GM12878 (cell line): ENCODE results near the gene ZNF511. TPM values are rescaled to one million over a fixed set of nuclear protein-coding genes. Genes with fewer than 3 reads are reported as not detected.

ENCODE experiments used
- ATAC-seq: fragments of 200-7000 bp; cut with Tn5 transposase; 3 replicates; pipeline ENCODE4 v1.9.1; 2020; ENCODE audit warnings: mild to moderate bottlenecking, moderate library complexity
- Bru-seq: library from RNA; stranded (reverse); fragments of 400-500 nt; gene quantifications from one replicate; lab custom pipeline; 2021; lab: Mats Ljungman, UMichigan
- BruChase-seq, 2 experiments: library from RNA; stranded (reverse); fragments of 400-500 nt; gene quantifications; one replicate each; lab custom pipeline; 2021; lab: Mats Ljungman, UMichigan
- BruUV-seq: library from RNA; stranded (reverse); fragments of 400-500 nt; replicated peaks from 2 replicates; lab custom pipeline; 2021; lab: Mats Ljungman, UMichigan
- CTCF ChIA-PET: fragments of 300-600 bp; sonication (Branson Sonifier 250); formaldehyde crosslinking; extraction: SDS; loops from one replicate; lab custom pipeline; 2021; ENCODE audit warnings: inconsistent platforms; lab: Yijun Ruan, JAX
- POLR2A ChIA-PET: fragments of 350-600 bp; formaldehyde crosslinking; extraction: SDS; loops from one replicate; lab custom pipeline; 2021; ENCODE audit warnings: inconsistent platforms; lab: Charles Lee
- RAD21 ChIA-PET: fragments of 300-600 bp; sonication (Branson Sonifier 250); formaldehyde crosslinking; loops from one replicate; lab custom pipeline; 2023; ENCODE audit warnings: antibody characterized with exemption; ENCODE audit not compliant: unreplicated experiment; lab: Charles Lee
- SMC1A ChIA-PET: fragments of 300-600 bp; sonication (Branson Sonifier 250); formaldehyde crosslinking; loops from one replicate; lab custom pipeline; 2023; ENCODE audit not compliant: unreplicated experiment, uncharacterized antibody; lab: Charles Lee
- DNase-seq: peaks from one replicate; pipeline ENCODE4 v3.0.0-alpha.2; 2011; ENCODE audit warnings: low read depth, low spot score
- FAIRE-seq: peaks from 3 replicates; lab custom pipeline; 2011; peaks lifted over from hg19 to GRCh38; lab: Jason Lieb, UNC
- H2AFZ ChIP-seq: 2 replicates; pipeline ENCODE4 v1.6.0; 2011; ENCODE audit warnings: low read depth, low read length, control low read depth; ENCODE audit not compliant: control insufficient read depth
- H3K27ac ChIP-seq: 2 replicates; pipeline ENCODE4 v1.5.1; 2011; ENCODE audit warnings: control low read depth; ENCODE audit not compliant: control insufficient read depth, insufficient read depth
- H3K27me3 ChIP-seq, 2 experiments: replicated peaks in 1 of 2; 2 replicates each; pipeline versions ENCODE4 v1.6.0 to v1.6.1; 2011; ENCODE audit warnings: low read length in 1 of 2; ENCODE audit not compliant: control insufficient read depth in 2 of 2, insufficient read depth in 2 of 2
- H3K36me3 ChIP-seq, 2 experiments: 2 replicates each; pipeline ENCODE4 v1.5.1; 2011; ENCODE audit warnings: low read length in 1 of 2; ENCODE audit not compliant: control insufficient read depth in 2 of 2, insufficient read depth in 2 of 2
- H3K4me1 ChIP-seq: 2 replicates; pipeline ENCODE4 v1.6.1; 2011; ENCODE audit warnings: mild to moderate bottlenecking, low read length, moderate library complexity, mixed read lengths; ENCODE audit not compliant: control insufficient read depth, insufficient read depth
- H3K4me2 ChIP-seq: 2 replicates; pipeline ENCODE4 v1.6.0; 2011; ENCODE audit warnings: control low read depth; ENCODE audit not compliant: control insufficient read depth, insufficient read depth
- H3K4me3 ChIP-seq: fragments of 200-600 bp; sonication (generic); 2 replicates; pipeline ENCODE4 v1.5.1; 2016
- H3K79me2 ChIP-seq: 2 replicates; pipeline ENCODE4 v1.6.0; 2011; ENCODE audit warnings: low read length; ENCODE audit not compliant: control insufficient read depth, insufficient read depth
- H3K9ac ChIP-seq: 2 replicates; pipeline ENCODE4 v1.8.0; 2011; ENCODE audit warnings: low read length, control low read depth, mixed read lengths; ENCODE audit not compliant: control insufficient read depth, insufficient read depth
- H3K9me3 ChIP-seq: replicated peaks from 3 replicates; pipeline ENCODE4 v1.5.1; 2011; ENCODE audit warnings: mild to moderate bottlenecking, low read length; ENCODE audit not compliant: control insufficient read depth, insufficient read depth
- H4K20me1 ChIP-seq: 2 replicates; pipeline ENCODE4 v1.6.0; 2011; ENCODE audit not compliant: control insufficient read depth, insufficient read depth
- HDAC6 ChIP-seq: fragments of 200-600 bp; sonication (generic); IDR thresholded peaks from one replicate; pipeline ENCODE4 v1.8.0; 2017; ENCODE audit warnings: antibody characterized with exemption; ENCODE audit not compliant: unreplicated experiment
- IRF4 ChIP-seq: IDR thresholded peaks from 2 replicates; pipeline ENCODE4 v1.6.1; 2011; ENCODE audit warnings: low read depth, low read length
- NR2C1 ChIP-seq: fragments of 450-650 bp; IDR thresholded peaks from 2 replicates; pipeline ENCODE4 v1.6.1; 2017; ENCODE audit warnings: antibody characterized with exemption, mild to moderate bottlenecking, moderate library complexity
- WGBS: methylation state at CpG from one replicate; pipeline ENCODE4 v1.1.6; 2016; ENCODE audit warnings: low lambda C conversion rate; ENCODE audit not compliant: insufficient replicate concordance, insufficient coverage; ENCODE audit errors: missing lambda C conversion rate; 5-methylcytosine and 5-hydroxymethylcytosine counted together
- in situ Hi-C: fragments of 300-500 bp; cut with MboI; formaldehyde crosslinking; loops from 9 replicates; pipeline ENCODE4 v1.14.3; 2018; ENCODE audit warnings: mixed read lengths
- intact Hi-C: fragments of 100-400 bp; cut with micrococcal nuclease; formaldehyde crosslinking; loops from one replicate; pipeline ENCODE4 v1.14.2; 2022; ENCODE audit not compliant: unreplicated experiment
- long read RNA-seq, 2 experiments: library from polyadenylated mRNA; unstranded; transcript quantifications; one replicate each; pipeline ENCODE4 v2.0.0, GENCODE V29; 2019 to 2020
- polyA minus RNA-seq, 3 experiments: library from RNA; depleted of rRNA, polyadenylated mRNA; stranded (reverse); fragments of >200 nt; gene quantifications; 2 replicates each; pipeline ENCODE4 v1.2.3, GENCODE V29; 2011
- polyA plus RNA-seq, 11 experiments: library from polyadenylated mRNA; depleted of rRNA in 4 of 11; unstranded in 6 of 11; stranded (reverse) in 5 of 11; fragments of >200 nt; fragmentation: Nextera tagmentation in 4 of 11; fragmentation: Illumina TruSeq in 1 of 11; extraction: Ambion mirVana in 4 of 11; extraction: Trizol in 1 of 11; gene quantifications; 1 replicate in 1 of 11; 2 replicates in 10 of 11; pipeline versions ENCODE4 v1.2.1 to v1.2.3, GENCODE V29; 2011 to 2016; ENCODE audit warnings: inconsistent platforms in 2 of 11, missing spikeins in 2 of 11, low read depth in 1 of 11
- total RNA-seq, 4 experiments: library from RNA; depleted of rRNA in 3 of 4; stranded (reverse); fragments of >200 nt in 3 of 4; fragmentation: Illumina TruSeq in 1 of 4; extraction: Trizol in 1 of 4; gene quantifications; 2 replicates each; pipeline versions ENCODE4 v1.2.1 to v1.2.3, GENCODE V29; 2013 to 2021
- TF ChIP-seq, protein P1 (sequence below): fragments of 450-650 bp; IDR thresholded peaks from 2 replicates; pipeline ENCODE4 v1.6.1; 2016; ENCODE audit warnings: mild to moderate bottlenecking
- TF ChIP-seq, protein P2 (sequence below): fragments of 450-650 bp; IDR thresholded peaks from 2 replicates; pipeline ENCODE4 v1.6.1; 2017; ENCODE audit warnings: low read depth, mild to moderate bottlenecking, moderate library complexity
- TF ChIP-seq, protein P3 (sequence below): fragments of 450-650 bp; IDR thresholded peaks from 2 replicates; pipeline ENCODE4 v1.6.1; 2016; ENCODE audit warnings: mild to moderate bottlenecking, moderate library complexity, borderline replicate concordance

ZNF511 gene
- 9.7 and 10.0 TPM in 2 replicates for total RNA-seq (2013; cell fraction: nucleolus; rRNA removed)
- total RNA-seq (2014; rRNA removed) (21.0 and 21.3 TPM in 2 replicates), total RNA-seq (2014; rRNA removed; fragmentation: Illumina TruSeq; extraction: Trizol) (29.8 and 30.3 TPM in 2 replicates), total RNA-seq (2021) (50.3 and 57.1 TPM in 2 replicates), polyA plus RNA-seq (2011; rRNA removed) (24.8 and 32.1 TPM in 2 replicates), polyA plus RNA-seq (2014; fragmentation: Illumina TruSeq; extraction: Trizol) (12.0 and 31.8 TPM in 2 replicates), polyA plus RNA-seq (2014; fragmentation: Nextera tagmentation; extraction: Ambion mirVana) (1 to 10 TPM in 1 of 2 experiments, under 1 TPM in 1; 0.58 to 6.0 TPM), polyA plus RNA-seq (2014; rRNA removed) (49.0 and 54.9 TPM in 2 replicates), polyA plus RNA-seq (2016; fragmentation: Nextera tagmentation; extraction: Ambion mirVana) (100 to 1,000 TPM; 110 TPM), polyA minus RNA-seq (2011; rRNA and poly(A)+ RNA removed) (22.6 and 25.5 TPM in 2 replicates), Bru-seq, nascent RNA (percentile 64 among the genes with signal in this experiment), BruChase-seq, experiment 1, labeled RNA remaining after a 6-hour chase (percentile 74 among the genes with signal in this experiment), BruChase-seq, experiment 2, labeled RNA remaining after a 2-hour chase (percentile 71 among the genes with signal in this experiment)
- polyA plus RNA-seq (2011; ENCODE audit: low read depth): 17.8 TPM
- polyA plus RNA-seq (2011; cell fraction: cytosol; rRNA removed): 24.5 and 38.8 TPM in 2 replicates
- 38.0 and 47.4 TPM in 2 replicates for polyA plus RNA-seq (2011; cell fraction: nucleus; rRNA removed)
- 23.5 and 30.3 TPM in 2 replicates for polyA plus RNA-seq (2012)
- 10.1 and 12.4 TPM in 2 replicates for polyA minus RNA-seq (2011; cell fraction: cytosol; rRNA and poly(A)+ RNA removed)
- polyA minus RNA-seq (2011; cell fraction: nucleus; rRNA and poly(A)+ RNA removed): 5.6 and 10.1 TPM in 2 replicates
- long read RNA-seq, experiment 1, transcript ZNF511-202 (6 exons, 1,520 nt): major isoform, 36 of 44 reads
- long read RNA-seq, experiment 1, partial matches to known transcripts: 0 of 44 reads
- long read RNA-seq, experiment 1, other reads (novel, unspliced or antisense): 8 of 44 reads
- long read RNA-seq, experiment 2, transcript ZNF511-202 (6 exons, 1,520 nt): major isoform, 7 of 11 reads
- long read RNA-seq, experiment 2, partial matches to known transcripts: 2 of 11 reads
- long read RNA-seq, experiment 2, other reads (novel, unspliced or antisense): 2 of 11 reads

DNA sequence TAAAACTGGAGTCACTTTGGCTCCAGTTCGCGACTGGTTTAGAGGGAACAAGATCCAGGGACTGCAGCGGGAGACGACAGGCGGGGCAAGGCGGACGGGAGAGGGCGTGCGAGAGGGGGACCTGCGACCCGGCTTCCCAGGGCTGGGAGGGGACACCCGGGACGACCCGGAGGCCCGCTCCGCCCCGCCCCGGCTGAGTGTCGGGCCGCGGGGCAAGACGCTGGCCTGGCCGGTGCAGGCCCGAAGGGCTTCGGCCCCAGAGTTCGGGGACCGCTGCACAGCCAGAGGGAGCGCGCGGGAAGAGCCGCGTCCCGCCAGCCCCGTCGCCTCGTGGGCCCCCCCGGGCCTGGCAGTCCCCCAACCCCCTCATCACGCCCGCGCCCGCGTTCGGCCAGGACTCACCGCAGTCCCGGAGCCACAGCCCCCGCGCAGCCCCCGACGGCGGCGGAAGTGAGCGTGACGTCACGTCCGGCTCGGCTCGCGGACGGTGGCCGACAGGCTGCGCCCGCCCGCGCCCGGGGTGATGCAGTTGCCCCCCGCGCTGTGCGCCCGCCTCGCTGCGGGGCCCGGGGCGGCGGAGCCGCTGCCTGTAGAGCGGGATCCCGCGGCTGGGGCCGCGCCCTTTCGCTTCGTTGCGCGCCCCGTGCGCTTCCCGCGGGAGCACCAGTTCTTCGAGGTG is at the start of gene ZNF511, which contains the start of gene TUBGCP2:
Gene ZNF511, plus strand, starts transcription at position 494 of the 679 bp plus-strand sequence. Its CDS starts 30 bp downstream, at position 524.
Gene TUBGCP2, minus strand, starts transcription at position 452 of the 679 bp plus-strand sequence. CDS start 5,931 bp downstream, outside the sequence.
- intact Hi-C loops: loop anchor here (2.0 to 5.0 kb wide), 2 partner anchors 34 to 84 kb away; partner anchors contain the start of gene MTG1
- peaks cover 19% of the 10 kb centered on the region for H3K4me1 ChIP-seq
- BruUV-seq: TSS peak; percentile 62
- H2AFZ ChIP-seq: peak within 1 kb of the TSS; percentile 79
- no peaks in the 10 kb centered on the region for H3K27me3 ChIP-seq
- no peaks in the 10 kb centered on the region for H3K9me3 ChIP-seq
- in situ Hi-C loops: loop anchor here (5.0 kb wide), 1 partner anchor 166 kb away; no protein-coding TSS in a partner anchor
- H3K4me2 ChIP-seq: peak within 1 kb of the TSS; percentile 97
- ChIA-PET RAD21 (interaction anchor here (1.1 to 1.3 kb wide), 2 partner anchors 34 to 79 kb away, joined by 3 to 4 read pairs; no protein-coding TSS in a partner anchor), SMC1A (interaction anchor here (0.9 to 1.7 kb wide), 2 partner anchors 47 to 165 kb away, joined by 3 to 7 read pairs; no protein-coding TSS in a partner anchor), CTCF (interaction anchor here (0.8 to 2.9 kb wide), 9 partner anchors 10 to 189 kb away, joined by 3 to 15 read pairs (median 5); partner anchors contain the start of gene ADAM8), POLR2A (no interaction called here)
- peak within 1 kb of the TSS; percentile 95 for H3K27ac ChIP-seq
- no peaks in the 10 kb centered on the region; the same call in 1 of the 2 replicates for H4K20me1 ChIP-seq
- H3K79me2 ChIP-seq: peaks cover 37% of the 10 kb centered on the region
- peaks cover 0 to 8% of the 10 kb centered on the region in 2 experiments; a peak in 3 of 4 replicates for H3K36me3 ChIP-seq
- H3K9ac ChIP-seq: peak within 1 kb of the TSS; percentile 94
- FAIRE-seq (no peak), ATAC-seq (peak; percentile 83), DNase-seq (no peak)
- peak within 1 kb of the TSS; percentile 95 for H3K4me3 ChIP-seq
- 2% methylated on average over 41 of the region's 89 CpGs for WGBS
- TF ChIP-seq IRF4: no peak
- peak; percentile 58 for TF ChIP-seq NR2C1
- TF ChIP-seq, protein P1, sequence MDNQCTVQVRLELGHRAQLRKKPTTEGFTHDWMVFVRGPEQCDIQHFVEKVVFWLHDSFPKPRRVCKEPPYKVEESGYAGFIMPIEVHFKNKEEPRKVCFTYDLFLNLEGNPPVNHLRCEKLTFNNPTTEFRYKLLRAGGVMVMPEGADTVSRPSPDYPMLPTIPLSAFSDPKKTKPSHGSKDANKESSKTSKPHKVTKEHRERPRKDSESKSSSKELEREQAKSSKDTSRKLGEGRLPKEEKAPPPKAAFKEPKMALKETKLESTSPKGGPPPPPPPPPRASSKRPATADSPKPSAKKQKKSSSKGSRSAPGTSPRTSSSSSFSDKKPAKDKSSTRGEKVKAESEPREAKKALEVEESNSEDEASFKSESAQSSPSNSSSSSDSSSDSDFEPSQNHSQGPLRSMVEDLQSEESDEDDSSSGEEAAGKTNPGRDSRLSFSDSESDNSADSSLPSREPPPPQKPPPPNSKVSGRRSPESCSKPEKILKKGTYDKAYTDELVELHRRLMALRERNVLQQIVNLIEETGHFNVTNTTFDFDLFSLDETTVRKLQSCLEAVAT: no peak
- TF ChIP-seq, protein P2, sequence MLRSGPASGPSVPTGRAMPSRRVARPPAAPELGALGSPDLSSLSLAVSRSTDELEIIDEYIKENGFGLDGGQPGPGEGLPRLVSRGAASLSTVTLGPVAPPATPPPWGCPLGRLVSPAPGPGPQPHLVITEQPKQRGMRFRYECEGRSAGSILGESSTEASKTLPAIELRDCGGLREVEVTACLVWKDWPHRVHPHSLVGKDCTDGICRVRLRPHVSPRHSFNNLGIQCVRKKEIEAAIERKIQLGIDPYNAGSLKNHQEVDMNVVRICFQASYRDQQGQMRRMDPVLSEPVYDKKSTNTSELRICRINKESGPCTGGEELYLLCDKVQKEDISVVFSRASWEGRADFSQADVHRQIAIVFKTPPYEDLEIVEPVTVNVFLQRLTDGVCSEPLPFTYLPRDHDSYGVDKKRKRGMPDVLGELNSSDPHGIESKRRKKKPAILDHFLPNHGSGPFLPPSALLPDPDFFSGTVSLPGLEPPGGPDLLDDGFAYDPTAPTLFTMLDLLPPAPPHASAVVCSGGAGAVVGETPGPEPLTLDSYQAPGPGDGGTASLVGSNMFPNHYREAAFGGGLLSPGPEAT: no peak
- TF ChIP-seq, protein P3, sequence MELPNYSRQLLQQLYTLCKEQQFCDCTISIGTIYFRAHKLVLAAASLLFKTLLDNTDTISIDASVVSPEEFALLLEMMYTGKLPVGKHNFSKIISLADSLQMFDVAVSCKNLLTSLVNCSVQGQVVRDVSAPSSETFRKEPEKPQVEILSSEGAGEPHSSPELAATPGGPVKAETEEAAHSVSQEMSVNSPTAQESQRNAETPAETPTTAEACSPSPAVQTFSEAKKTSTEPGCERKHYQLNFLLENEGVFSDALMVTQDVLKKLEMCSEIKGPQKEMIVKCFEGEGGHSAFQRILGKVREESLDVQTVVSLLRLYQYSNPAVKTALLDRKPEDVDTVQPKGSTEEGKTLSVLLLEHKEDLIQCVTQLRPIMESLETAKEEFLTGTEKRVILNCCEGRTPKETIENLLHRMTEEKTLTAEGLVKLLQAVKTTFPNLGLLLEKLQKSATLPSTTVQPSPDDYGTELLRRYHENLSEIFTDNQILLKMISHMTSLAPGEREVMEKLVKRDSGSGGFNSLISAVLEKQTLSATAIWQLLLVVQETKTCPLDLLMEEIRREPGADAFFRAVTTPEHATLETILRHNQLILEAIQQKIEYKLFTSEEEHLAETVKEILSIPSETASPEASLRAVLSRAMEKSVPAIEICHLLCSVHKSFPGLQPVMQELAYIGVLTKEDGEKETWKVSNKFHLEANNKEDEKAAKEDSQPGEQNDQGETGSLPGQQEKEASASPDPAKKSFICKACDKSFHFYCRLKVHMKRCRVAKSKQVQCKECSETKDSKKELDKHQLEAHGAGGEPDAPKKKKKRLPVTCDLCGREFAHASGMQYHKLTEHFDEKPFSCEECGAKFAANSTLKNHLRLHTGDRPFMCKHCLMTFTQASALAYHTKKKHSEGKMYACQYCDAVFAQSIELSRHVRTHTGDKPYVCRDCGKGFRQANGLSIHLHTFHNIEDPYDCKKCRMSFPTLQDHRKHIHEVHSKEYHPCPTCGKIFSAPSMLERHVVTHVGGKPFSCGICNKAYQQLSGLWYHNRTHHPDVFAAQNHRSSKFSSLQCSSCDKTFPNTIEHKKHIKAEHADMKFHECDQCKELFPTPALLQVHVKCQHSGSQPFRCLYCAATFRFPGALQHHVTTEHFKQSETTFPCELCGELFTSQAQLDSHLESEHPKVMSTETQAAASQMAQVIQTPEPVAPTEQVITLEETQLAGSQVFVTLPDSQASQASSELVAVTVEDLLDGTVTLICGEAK: no peak
- TF ChIP-seq HDAC6: no peak
